Fibroblast of skin of left biceps (primary cell): Measurements from ENCODE around the gene CTTNBP2NL.

Experiments
- DNase-seq, 2 experiments: peaks; one replicate each; pipeline ENCODE4 v3.0.0-alpha.2; 2013; ENCODE audit warnings: low read depth in 2 of 2

Gene CTTNBP2NL, protein sequence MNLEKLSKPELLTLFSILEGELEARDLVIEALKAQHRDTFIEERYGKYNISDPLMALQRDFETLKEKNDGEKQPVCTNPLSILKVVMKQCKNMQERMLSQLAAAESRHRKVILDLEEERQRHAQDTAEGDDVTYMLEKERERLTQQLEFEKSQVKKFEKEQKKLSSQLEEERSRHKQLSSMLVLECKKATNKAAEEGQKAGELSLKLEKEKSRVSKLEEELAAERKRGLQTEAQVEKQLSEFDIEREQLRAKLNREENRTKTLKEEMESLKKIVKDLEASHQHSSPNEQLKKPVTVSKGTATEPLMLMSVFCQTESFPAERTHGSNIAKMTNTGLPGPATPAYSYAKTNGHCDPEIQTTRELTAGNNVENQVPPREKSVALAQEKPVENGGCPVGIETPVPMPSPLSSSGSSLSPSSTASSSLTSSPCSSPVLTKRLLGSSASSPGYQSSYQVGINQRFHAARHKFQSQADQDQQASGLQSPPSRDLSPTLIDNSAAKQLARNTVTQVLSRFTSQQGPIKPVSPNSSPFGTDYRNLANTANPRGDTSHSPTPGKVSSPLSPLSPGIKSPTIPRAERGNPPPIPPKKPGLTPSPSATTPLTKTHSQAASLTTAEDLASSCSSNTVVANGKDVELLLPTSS

DNA sequence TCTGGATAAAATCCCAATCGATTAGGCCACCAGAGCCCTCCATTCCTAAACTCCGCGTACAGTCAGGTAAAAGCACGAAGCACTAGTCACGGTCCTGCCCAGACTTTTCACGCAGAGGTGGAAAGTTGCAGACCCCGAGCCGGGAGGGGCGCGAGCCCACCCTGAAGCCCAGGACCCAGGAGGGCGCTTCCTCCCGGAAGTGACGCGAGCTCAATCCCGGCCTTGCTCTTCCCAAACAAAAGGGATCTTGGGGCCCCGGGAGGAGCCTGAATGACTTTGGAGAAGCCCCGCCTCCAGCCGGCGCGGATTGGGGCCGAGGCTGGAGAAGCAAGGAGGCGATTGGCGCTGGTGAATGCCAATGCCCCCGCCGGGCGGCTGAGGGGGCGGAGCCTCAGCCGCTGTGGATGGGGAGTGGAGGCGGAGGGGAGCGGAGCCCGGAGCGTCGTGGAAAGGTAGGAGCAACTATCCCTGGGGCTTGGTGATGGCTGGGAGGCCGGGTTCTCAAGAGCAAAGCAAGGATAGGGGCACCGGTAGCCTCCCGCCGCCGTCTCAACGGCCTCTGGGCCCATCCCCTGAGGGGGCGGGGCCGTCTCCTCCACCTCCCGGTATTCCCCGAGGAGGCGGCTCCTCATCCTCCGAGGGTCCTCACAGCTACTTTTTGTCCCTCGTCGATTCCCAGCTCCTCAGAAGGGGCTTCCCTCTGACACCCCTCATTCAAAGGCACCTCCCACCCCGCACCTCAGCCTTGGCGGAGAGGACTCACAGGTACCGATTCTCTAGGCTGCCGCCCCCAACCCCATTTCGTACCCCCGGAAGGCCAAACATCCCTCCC lies at the start of gene CTTNBP2NL:
CTTNBP2NL (plus strand) TSS at position 394 of the 832 bp plus-strand sequence. CDS start 19,952 bp downstream, outside the sequence.
- peak; percentile 90 to 91 for DNase-seq

DNA sequence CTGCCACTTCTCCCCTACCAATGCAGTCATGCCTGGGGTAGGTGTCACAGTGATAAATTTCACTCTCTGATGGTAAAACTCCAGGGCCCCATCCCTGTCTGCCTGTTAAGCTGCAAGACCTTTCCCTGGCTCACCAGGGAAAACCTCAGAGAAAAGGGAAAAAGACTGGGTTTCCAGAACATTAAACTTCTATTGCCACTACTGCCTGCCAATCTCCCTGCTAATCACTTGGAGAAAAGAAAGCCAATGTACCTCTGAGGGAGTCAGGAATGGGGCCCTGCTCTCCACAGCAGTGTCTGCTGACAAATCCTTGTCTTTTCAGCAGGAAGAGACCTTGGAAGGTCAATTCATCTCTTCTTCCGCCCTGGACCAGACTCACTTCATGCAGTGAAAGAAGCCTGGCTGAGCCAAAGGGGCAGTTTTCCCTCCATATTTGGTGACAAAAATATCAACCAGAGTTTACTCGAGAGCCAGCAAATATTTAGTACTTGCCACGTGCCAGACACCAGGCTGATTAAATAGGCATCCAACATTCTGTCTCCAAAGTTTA lies 49.1 kb upstream of the CTTNBP2NL start:
- DNase-seq = no peak

DNA sequence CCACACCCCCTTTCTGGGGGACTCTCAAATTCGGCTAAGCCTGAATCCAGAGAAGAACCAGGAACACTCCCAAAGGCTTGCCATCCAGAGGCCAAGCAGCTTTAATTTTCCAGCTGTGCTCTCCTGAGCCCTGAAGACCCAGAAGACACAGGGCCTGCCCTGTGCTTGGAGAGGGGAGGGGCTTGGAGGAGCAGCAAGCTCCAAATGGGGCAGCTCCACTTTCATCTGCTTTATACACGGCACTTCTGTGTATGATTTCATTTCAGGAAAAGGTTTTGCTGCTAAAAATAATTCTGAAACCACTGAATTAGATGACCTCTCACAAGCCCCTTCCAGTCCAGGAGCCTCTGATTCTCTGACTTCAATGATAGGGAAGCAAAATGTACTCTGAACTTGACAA lies 39.2 kb upstream of the CTTNBP2NL start:
- DNase-seq = no peak

DNA sequence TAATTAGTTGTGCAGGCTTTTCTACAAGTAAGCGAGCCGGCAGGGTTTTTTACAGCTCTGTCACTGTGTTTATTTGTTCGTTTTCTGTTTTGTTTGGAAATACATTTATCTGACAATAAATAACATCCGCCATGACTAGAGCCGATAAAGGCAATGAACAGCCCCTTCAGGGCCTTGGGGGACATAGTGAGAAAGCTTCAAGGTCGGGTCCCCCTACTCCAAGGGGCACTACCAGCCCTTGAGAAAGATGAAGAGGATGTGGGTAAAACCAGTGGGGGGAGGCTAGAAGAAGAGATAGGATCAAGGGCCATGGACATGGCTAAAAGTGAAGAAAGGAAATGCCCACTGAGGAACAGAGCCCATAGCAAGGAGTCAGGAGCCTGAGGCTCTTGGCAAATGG lies 38.5 kb upstream of the CTTNBP2NL start:
- no peak for DNase-seq

DNA sequence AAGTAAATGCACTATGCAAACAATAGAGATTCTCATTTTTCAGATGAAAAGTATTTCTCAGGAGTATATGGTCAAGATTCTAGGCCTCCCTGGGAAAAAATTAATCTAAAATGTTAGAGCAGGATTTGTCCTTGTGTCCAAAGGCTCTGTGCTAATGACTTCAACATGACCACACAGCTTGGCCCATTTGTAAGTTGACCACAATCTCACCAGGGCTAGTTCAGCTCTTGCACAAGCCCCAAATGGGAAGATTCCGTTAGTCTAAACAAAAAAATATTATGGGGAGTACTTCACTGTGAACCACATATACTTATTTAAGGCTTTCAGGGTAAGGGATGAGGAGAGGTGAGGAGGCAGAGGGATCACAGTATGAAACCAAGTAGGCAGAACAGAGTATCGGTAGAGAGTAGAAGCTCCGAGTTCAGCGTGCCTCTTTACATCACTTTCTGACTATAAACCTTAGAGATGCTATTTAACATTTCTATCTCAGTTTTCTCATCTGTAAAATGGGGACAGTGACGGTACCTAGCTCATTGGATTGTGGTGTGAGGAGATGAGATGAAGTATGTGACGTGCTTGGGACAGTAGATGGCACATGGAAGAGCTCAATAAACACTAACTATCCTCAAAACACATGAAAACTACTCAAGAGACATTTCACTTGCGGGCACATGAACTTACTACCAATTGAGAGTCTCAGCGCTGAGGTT lies 37.8 kb upstream of the CTTNBP2NL start:
- no peak for DNase-seq

DNA sequence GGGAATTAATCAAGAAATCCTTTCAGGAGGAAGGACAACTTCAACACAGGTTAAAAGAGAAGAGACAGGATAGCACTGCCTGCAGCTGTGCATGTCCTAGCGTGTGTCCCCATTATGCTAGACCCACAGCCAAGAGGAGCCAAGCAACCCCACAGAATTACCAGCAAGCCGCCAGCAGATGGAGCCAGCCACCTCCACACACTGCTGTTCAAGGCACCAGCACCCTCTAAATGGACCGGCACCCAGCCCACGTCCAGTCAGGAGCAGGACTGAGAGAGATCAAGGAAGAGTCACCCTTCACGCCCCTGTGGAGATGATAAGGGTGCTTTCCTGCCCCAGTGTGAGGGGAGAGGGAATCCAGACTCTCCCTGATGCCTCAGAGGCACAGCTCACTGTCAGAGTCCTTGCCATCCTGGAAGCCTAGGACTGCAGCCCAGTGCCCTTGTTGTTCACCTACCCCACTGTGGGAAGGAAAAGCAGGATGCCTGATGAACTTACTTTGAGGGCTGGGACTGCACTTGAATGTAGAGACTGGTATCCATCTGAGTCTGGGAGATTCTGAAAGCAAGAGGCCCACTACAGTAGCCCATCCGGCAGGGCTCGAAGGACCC lies 37.1 kb upstream of the CTTNBP2NL start:
- peak in 1 of 2 experiments; percentile 8 for DNase-seq

DNA sequence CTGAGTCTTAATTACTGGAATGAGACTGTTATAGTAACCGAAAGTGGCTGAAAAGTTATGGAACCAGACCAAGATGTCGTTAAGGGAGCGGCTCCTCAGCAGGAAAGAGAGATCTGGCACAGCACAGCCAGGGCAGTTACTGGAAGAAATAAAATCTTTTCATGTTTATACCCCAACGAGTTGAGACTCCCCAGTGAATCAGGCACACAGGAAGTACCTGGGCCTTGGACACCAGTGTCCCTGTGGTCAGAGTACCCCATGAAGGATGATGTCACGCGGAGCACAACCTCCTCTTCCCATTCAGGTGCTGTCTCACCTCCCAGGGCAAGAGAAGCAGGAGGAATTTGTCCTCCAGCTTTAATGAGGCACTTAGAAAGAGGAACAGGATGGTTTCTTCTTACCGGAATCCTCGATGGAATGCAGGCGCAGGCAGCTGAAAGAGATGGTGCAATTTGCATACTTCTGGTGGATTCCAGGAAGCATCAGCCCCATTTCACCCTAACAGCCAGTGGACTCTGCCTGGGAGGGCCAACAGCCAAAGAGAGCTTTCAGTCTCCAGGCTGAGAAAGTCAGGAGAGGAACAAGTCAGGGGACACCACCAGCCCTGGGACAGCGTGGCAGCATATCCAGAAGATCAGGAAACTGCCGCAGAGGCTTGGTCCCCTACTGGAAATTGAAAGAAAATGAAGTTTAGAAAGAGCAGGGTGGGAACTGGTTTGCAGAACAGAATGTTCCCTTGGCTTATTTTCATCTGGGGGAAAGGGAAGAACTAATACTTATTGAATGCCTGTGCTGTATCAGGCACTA lies 35.9 kb upstream of the CTTNBP2NL start:
- peak; percentile 69 to 74 for DNase-seq

DNA sequence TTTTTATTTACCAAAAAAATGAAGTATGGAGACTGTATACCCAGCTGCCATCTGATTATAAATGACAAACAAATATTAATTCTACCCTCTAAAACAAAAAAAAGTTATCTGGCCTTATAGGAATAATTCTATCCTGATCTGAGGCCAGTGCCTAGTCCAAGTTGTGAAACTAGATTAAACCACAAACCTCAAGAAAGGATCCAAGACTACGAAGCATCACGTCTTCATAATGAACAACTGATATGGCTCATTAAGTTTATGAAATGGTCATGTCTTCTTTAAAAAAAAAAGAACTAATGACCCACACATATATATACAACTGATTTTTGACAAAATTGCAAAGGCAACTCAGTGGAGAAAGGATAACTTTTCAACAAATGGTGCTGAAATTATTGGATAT lies 32.4 kb upstream of the CTTNBP2NL start:
- DNase-seq = no peak

DNA sequence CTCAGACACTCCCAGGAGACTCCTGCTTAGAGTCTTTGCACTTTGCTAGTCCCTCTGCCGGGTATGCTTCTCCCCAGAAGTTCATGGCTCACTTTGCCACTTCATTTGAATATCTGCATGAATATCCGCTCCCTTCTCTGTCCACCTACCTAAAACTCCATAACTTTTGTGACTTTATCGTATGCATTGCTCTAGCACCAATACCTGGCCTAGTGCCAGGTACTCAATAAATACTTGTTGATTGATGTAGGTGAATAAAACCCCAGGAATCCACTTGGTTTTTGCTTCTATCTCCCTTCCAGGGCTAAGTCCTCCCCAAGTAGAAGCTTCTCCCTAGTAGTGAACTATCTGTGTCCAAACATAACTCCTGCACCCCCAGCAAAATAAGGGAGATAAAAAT lies 27.8 kb upstream of the CTTNBP2NL start:
- no peak for DNase-seq

DNA sequence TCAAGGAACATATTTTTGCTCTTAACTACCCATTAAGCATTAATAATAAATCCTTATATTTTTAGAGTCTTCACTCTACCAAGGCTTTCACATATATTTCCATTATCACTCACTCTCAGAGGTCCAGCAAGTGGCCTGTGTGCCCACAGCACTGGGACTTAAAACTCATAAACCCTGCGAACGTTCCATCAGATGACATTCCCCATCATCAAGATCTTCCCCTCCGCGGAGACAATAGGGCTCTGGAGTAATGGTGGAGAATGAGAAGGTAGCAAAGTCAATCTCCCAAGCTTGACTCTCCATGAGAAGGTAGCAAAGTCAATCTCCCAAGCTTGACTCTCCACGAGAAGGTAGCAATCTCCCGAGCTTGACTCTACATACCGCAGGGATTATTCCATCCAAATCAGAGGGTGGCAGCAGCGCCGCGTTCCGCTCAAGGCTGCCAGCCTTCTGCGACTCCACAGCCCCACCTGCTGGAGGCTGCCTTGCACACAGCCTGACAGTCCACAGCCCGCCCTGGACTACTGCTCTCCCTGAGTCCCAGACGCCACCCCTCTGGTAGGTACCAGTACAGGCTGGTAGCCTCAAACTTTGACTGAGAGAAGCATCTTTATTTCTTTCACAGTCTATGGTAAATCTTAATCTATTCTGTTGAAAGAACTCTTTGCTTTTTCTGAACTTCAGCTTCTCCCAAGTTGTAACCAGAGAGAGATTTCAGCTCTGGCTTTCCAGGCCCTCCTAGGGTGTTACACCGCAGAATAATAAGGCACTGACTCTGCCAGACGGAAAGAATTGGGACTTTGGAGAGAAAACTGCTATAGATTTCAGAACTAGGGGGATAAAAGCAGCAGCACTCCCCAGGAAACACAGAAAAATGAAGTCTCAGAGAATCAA lies 26.4 kb upstream of the CTTNBP2NL start:
- DNase-seq = peak; percentile 31 to 33

DNA sequence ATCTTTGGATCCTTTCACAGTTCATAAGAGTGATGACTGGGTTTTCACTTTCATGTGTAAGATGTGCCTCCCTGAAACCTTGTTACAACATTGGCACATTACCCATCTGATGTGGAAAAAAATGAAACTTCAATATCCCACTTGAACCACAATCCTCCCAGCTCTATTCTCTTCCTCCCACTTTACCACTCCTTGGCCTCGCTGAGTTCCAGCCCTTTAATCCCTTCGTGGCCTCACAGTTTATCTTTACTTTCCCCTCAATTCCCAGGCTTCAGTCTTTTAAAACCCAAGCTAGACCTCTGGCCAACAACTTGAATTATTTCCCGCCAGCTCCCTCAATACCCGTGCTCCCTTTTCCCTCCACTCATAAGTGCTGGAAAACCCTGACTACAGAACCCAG lies 25.0 kb upstream of the CTTNBP2NL start:
- no peak for DNase-seq

DNA sequence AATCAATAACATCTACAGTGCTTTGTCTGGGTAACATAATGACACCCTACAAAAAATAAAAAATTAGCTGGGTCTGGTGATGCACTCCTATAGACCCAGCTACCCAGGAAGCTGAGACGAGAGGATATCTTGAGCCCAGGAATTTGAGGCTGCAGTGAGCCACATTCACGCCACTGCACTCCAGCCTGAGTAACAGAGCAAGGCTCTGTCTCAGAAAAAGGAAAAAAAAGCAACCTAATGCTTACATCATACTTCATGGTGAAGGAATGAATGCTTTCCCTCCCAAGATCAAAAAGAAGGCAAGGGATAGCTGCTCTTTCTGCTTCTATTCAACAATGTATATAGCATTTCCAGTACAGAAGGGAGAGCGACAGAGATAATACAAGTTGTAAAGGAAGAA lies 24.2 kb upstream of the CTTNBP2NL start:
- DNase-seq = no peak

DNA sequence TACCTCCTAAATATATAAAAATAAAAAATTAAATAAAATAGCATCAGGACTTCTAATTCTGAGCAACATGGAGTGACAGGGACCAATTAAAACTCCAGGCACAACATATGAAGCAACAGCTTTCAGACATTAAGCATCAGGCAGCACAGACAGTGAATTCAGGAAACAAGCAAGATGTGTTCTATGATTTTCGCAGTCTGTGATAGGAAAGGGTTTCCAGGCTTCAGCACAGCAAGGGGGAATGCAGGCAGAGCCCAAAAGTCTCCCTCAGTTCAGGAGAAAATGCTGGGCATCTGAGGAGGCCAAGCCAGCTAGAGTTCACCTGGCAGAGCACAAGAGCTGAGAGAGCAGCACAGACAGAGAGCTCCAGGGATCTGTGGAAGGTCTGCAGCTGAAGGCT lies 22.2 kb upstream of the CTTNBP2NL start:
- no peak for DNase-seq

DNA sequence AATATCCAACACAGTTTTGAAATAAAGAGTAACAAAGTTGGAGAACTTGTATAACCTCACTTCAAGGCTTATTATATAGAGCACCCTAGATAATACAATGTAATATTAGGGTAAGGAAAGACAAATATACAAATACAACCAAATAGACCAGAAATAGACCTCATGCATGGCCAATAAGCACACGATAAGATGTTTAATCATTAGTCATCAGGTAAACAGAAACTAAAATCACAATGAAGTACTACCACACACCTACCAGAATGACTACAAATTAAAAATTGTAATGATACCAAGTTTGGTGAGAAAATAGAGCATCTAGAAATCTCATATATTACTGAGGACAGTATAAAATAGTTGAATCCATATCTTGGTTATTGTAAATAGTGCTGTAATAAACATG lies 20.3 kb upstream of the CTTNBP2NL start:
- no peak for DNase-seq

DNA sequence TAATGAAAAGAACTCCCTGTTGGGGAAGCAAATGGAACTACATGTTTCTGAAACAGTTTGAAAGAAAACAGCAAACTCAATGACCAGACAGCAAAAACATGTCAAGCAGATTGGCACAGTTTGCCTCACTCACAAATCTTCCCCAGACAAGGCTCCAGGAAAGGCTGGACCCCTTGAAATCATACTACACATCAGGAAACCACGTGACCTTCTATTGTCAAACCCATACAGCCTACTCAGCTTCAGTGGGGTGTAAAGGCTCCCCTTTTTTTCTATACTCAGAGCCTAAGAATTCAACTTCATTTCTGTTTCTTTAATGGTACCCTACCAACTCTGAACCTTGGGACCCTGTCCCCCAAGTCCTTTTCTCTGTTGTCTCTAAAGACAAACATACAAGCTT lies 15.7 kb upstream of the CTTNBP2NL start:
- DNase-seq = no peak

DNA sequence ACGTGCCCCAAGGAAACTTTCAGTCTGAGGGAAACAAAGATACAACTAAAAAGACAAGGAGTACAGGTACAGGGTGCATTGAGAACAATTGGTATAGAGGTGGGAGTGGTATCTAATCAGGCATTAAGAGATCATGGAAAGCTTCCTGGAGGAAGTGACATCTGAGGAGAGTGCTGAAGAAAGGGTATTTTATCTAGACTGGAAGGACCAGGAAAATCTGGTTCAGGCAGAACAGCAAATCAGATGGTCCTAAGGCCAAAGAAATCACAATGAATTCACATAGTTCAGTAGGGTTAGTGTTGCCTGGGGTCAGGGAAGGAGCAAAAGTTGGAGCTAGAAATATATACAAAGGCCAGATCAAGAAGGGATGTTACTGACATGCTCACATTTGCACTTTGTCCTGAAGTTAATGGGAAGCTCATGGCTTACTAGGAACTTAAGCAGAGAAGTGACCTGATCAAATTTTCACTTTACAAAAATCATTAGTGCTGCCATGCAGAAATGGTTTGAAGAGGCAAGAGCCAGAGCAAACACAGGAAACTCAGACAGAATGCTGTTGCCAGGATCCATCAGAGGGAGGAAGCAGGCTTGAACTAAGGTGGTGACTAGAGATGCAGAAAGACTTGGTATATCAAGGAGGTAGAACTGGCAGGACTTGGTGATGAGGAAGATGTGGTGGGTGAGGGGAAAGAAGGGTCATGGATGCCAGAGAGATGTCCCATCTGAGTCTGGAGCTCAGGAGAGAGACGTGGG lies 14.5 kb upstream of the CTTNBP2NL start:
- DNase-seq = no peak

DNA sequence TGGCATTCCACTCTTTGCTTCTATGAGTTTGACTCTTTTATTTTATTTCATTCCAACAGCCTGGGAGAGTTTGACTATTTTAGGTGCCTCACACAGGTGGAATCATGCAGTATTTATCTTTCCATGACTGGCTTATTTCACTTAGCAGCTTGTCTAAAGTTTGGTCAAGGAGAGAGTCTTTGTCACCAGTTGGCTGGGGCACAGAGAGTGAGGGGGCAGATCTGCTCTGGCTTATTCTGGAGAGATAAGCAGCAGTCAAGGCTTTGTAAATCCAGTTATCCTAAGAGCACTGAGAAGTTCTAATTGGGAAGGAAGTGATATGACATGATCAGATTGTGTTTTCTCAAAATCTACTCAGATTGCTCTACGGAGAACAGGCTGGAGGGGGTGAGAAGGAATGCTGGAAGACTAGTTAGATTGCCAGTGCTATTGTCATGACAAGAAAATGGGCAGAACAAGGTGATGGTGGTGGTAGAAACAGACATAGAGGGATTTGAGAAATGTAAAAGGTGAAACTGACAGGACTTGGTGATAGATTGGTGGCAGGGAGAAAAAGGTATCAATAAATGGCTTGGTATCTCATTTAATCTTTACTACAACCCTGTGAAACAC lies 12.1 kb upstream of the CTTNBP2NL start:
- DNase-seq = no peak
